Peyer's patch (tissue), 4 donors: ENCODE measurements around the gene ACTRT3. TPM values are rescaled to one million over a fixed set of nuclear protein-coding genes. Genes with fewer than 3 reads are reported as not detected.
A peak's percentile ranks its signal among the peaks of the same experiment; 100 is the strongest.

ENCODE experiments used
- DNase-seq, 3 donors: peaks; one replicate each; pipeline ENCODE4 v3.0.0-alpha.2; 2017 to 2019
- H3K27ac ChIP-seq, 4 donors: fragments of 200-600 bp; sonication (generic); one replicate each; pipeline ENCODE4 v1.5.1; 2016 to 2019
- H3K27me3 ChIP-seq, 2 donors: fragments of 200-600 bp; sonication (generic); one replicate each; pipeline ENCODE4 v1.5.1; 2019
- H3K36me3 ChIP-seq, 3 donors: fragments of 200-600 bp; sonication (generic); one replicate each; pipeline ENCODE4 v1.5.1; 2016 to 2019
- H3K4me1 ChIP-seq, 4 donors: fragments of 200-600 bp; sonication (generic); one replicate each; pipeline ENCODE4 v1.5.1; 2016 to 2019
- H3K4me3 ChIP-seq, 4 donors: fragments of 200-600 bp; sonication (generic); 1 replicate in 3 of 4; 2 replicates in 1 of 4; pipeline ENCODE4 v1.5.1; 2016 to 2019; ENCODE audit warnings: mild to moderate bottlenecking in 1 of 4
- H3K9me3 ChIP-seq, 4 donors: fragments of 200-600 bp; sonication (generic); one replicate each; pipeline ENCODE4 v1.5.1; 2016 to 2019; ENCODE audit warnings: mild to moderate bottlenecking in 1 of 4
- POLR2A ChIP-seq, 2 donors: fragments of 450-650 bp; IDR thresholded peaks; one replicate each; pipeline ENCODE4 v1.5.1; 2017; ENCODE audit warnings: antibody characterized with exemption in 2 of 2, mild to moderate bottlenecking in 2 of 2, moderate library complexity in 2 of 2
- total RNA-seq, 4 donors: library from RNA; depleted of rRNA; stranded (reverse); fragments of >200 nt; gene quantifications; one replicate each; pipeline ENCODE4 v1.1.0, GENCODE V29; 2016
- TF ChIP-seq, protein P1 (sequence below), 6 experiments: fragments of 450-650 bp in 4 of 6; fragments of 200-600 bp in 2 of 6; sonication (generic) in 1 of 6; IDR thresholded peaks; one replicate each; pipeline ENCODE4 v1.5.1; 2017 to 2019; ENCODE audit warnings: antibody characterized with exemption in 6 of 6, mild to moderate bottlenecking in 3 of 6, moderate library complexity in 1 of 6

ACTRT3 gene
- total RNA-seq, 4 donors from 2014 or later: 1.4 to 1.7 (median 1.7) TPM; not detected in 1

DNA sequence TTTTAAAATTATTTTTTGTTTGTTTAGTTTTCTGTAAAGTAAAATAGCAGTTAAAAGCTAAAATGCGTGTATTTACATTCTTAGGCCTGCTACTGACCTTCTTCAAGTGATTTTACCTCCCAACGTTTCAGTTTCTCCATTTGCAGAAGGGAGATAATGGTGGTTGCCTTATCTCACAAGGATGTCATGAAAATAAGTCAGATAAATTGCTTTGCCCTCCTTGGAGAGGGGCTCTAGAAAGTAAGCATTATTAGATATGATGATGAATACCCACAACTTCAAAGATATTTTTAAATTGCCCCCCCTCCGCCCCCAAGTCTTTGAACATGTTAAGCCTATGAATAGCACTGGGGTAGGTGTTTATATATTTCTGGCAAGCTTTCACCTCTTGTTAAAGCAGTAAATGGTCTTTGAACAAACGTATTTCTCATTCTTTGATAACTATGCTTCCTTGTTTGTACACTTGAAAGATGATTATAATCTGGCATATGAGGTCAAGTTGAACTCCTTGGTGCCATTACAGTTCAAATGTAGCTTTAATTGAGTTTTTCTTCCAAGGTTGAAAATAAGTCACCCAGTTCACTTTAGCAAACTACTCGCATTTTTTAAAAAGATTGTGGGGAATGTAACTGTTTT is 10.9 kb downstream of the ACTRT3 start:
- Histone ChIP-seq H3K36me3 (no peaks in the 10 kb centered on the region), H3K9me3 (no peaks in the 10 kb centered on the region), H3K4me3 (no peak overlapping the region), H3K27ac (peak overlapping the region in 1 of 4 donors; percentile 17), H3K4me1 (peaks cover 0 to 10% (median 0%) of the 10 kb centered on the region in 4 donors), H3K27me3 (no peaks in the 10 kb centered on the region)
- TF ChIP-seq, protein P1, sequence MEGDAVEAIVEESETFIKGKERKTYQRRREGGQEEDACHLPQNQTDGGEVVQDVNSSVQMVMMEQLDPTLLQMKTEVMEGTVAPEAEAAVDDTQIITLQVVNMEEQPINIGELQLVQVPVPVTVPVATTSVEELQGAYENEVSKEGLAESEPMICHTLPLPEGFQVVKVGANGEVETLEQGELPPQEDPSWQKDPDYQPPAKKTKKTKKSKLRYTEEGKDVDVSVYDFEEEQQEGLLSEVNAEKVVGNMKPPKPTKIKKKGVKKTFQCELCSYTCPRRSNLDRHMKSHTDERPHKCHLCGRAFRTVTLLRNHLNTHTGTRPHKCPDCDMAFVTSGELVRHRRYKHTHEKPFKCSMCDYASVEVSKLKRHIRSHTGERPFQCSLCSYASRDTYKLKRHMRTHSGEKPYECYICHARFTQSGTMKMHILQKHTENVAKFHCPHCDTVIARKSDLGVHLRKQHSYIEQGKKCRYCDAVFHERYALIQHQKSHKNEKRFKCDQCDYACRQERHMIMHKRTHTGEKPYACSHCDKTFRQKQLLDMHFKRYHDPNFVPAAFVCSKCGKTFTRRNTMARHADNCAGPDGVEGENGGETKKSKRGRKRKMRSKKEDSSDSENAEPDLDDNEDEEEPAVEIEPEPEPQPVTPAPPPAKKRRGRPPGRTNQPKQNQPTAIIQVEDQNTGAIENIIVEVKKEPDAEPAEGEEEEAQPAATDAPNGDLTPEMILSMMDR (IDR thresholded peaks at IDR 0.05): no peak
- no peak for TF ChIP-seq POLR2A (IDR thresholded peaks at IDR 0.05)
- DNase-seq: no peak

DNA sequence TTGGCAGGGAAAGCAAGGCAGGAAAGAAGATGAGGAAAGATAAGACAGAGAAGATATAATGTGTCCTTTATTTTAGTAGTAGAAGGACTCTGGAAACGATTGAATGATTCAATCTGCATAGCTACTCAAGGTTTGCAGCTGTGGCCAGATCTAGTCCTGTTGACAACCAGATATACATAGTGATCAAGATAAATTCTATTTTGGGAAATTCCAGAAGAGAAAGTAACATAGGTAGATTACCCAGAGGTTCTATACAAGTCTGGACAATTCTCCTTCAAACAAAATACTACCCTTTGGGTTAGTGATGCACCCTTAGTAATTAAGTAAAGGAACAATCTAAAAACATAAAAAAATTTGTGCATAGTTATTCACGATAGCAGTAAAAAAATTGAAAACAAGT is 13.9 kb downstream of the ACTRT3 start:
- Histone ChIP-seq H3K27ac (no peak overlapping the region), H3K4me1 (peaks cover 0 to 10% (median 0%) of the 10 kb centered on the region in 4 donors), H3K9me3 (no peaks in the 10 kb centered on the region), H3K27me3 (no peaks in the 10 kb centered on the region), H3K4me3 (no peak overlapping the region), H3K36me3 (no peaks in the 10 kb centered on the region)
- DNase-seq: no peak
- TF ChIP-seq, protein P1 (IDR thresholded peaks at IDR 0.05): no peak
- no peak for TF ChIP-seq POLR2A (IDR thresholded peaks at IDR 0.05)

DNA sequence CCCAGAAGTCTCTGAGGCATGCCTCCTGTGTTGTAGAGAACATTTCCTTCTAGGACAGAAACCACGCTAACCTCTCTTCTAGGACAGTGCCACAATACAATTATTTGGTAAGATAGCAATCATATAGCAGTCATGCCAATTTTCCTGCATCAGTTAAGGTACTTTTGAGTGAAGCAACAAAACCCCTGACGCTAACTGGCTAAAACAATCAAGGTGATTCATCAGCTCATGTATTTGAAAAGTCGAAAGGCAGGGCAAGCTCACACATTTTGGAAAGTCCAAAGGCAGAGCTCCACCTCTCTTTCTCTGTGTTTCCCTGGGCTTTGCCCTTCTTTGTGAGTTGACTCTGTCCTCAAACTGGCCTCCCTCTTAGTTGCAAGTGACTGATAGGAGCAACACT is 14.7 kb downstream of the ACTRT3 start:
- H3K9me3 ChIP-seq: no peaks in the 10 kb centered on the region
- peaks cover 0 to 10% (median 0%) of the 10 kb centered on the region in 4 donors for H3K4me1 ChIP-seq
- no peaks in the 10 kb centered on the region for H3K27me3 ChIP-seq
- no peak for DNase-seq
- H3K36me3 ChIP-seq: no peaks in the 10 kb centered on the region
- H3K4me3 ChIP-seq: no peak overlapping the region
- no peak overlapping the region for H3K27ac ChIP-seq
- no peak for TF ChIP-seq POLR2A (IDR thresholded peaks at IDR 0.05)
- TF ChIP-seq, protein P1 (IDR thresholded peaks at IDR 0.05): no peak

DNA sequence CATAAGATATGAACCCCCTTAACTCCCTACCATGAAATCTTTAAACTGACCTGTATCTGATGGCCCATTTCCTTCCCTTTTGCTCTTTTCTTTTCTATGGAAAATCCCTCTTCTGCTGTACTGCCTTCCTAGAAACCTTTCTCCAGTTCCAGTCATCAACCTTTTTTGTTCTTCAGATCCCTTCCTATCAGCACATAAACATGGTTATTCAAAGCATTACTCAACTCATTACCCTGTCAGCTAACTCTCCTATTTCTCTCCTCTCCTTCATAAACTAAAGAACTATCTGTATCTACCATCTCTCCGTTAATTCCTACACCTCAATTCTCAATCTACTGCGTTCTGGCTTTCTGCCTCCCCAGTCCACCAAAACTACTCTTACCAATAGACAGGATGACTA is 17.5 kb downstream of the ACTRT3 start:
- Histone ChIP-seq H3K9me3 (no peaks in the 10 kb centered on the region), H3K27me3 (no peaks in the 10 kb centered on the region), H3K27ac (no peak overlapping the region), H3K4me1 (no peaks in the 10 kb centered on the region), H3K36me3 (no peaks in the 10 kb centered on the region), H3K4me3 (no peak overlapping the region)
- no peak for DNase-seq
- TF ChIP-seq, protein P1 (IDR thresholded peaks at IDR 0.05): no peak
- TF ChIP-seq POLR2A (IDR thresholded peaks at IDR 0.05): no peak

DNA sequence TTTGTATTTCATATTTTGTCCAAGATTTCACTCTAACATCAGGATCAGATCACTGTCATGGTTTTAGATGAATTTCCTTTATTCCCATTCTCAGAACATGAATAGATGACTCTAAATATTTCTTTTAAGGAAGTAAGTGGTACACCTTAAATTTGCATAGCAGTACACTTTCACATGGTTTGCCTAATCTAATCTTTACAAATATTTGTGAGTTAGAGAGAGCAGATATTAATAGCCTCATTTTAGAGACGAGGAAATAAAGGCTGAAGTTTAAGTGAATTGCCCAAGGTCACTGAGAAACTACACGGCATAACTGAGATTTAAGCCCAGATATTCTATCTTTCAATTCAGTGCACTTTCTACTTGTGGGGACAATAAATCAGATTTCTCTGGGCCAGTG is 18.7 kb downstream of the ACTRT3 start:
- no peak overlapping the region for H3K27ac ChIP-seq
- no peak for DNase-seq

More for the DNA sequence above, 18.7 kb downstream of the ACTRT3 start:
- H3K27me3 ChIP-seq: no peaks in the 10 kb centered on the region
- no peaks in the 10 kb centered on the region for H3K4me1 ChIP-seq
- no peaks in the 10 kb centered on the region for H3K36me3 ChIP-seq
- H3K4me3 ChIP-seq: no peak overlapping the region
- TF ChIP-seq, protein P1 (IDR thresholded peaks at IDR 0.05): no peak
- no peak for TF ChIP-seq POLR2A (IDR thresholded peaks at IDR 0.05)
- H3K9me3 ChIP-seq: no peaks in the 10 kb centered on the region
